Measurements from ENCODE around the gene PPIL1.

DNA sequence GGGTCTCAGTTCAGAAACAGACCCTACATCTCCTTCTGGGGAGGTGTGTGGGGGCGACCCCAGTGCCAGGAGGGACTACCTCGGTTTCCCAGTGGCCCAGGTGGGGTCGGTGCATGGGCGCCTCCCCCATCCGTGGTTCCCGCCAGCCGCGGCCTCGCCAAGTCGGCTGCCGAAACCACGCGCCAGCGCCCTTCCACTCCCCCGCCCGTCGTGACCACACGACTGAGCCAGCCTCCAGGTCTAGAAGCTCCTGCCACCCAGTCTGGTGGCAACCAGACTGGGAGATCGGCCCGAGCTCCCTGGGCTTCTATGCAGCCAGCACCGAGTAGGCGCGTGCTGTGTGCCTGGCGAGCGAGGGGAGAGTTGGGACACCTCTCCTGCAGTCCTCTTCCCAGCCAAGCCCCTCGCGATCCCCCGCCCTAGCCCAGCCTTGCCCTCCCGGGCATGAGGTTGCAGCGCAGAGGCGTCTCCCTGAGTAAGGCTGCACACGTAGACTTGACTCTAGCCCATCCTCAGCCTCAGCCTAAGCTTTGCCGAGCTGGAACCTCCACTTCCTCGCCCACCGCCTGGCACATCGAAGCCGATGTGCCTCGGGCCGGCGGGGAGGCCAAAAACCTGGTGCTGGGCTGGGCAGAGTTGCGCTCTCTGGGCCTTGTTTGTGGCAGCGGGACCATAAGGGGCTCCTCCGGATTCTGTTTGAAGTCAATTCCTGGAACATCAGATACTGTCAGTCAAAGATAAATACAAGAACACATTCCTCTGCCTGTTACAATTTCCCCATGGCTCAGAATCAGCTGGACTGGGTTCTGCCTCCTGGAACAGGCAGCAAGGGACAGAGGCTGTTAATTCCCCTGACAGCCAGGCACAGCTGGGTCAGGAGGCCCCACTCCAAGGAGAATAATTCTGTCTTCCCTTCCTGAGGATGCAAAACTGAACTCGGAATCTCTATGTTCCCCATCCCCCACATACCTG, 33.9 kb downstream of the PPIL1 start:
- TF ChIP-seq, protein P1, sequence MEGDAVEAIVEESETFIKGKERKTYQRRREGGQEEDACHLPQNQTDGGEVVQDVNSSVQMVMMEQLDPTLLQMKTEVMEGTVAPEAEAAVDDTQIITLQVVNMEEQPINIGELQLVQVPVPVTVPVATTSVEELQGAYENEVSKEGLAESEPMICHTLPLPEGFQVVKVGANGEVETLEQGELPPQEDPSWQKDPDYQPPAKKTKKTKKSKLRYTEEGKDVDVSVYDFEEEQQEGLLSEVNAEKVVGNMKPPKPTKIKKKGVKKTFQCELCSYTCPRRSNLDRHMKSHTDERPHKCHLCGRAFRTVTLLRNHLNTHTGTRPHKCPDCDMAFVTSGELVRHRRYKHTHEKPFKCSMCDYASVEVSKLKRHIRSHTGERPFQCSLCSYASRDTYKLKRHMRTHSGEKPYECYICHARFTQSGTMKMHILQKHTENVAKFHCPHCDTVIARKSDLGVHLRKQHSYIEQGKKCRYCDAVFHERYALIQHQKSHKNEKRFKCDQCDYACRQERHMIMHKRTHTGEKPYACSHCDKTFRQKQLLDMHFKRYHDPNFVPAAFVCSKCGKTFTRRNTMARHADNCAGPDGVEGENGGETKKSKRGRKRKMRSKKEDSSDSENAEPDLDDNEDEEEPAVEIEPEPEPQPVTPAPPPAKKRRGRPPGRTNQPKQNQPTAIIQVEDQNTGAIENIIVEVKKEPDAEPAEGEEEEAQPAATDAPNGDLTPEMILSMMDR (IDR thresholded peaks at IDR 0.05; ENCODE audit: low read length), result no peak
- no peak for TF ChIP-seq EZH2 (IDR thresholded peaks at IDR 0.05; ENCODE audit: borderline replicate concordance, low read length)
